ENCODE measurements around the gene HNRNPA3.
A peak's percentile ranks its signal among the peaks of the same experiment; 100 is the strongest.

Gene HNRNPA3

GRCh38 chr2:177247693-177248262 lies 35.2 kb downstream of the HNRNPA3 start:
- Mint-ChIP-seq H3K4me1 (peaks cover 44 to 79% of the 10 kb centered on the region in 2 donors), H3K27ac (no peak overlapping the region), H3K36me3 (peaks cover 18 to 39% of the 10 kb centered on the region in 2 donors), H3K9me3 (peaks cover 0 to 3% of the 10 kb centered on the region in 2 donors), H3K4me3 (no peak overlapping the region), H3K27me3 (no peaks in the 10 kb centered on the region)
- no peak for ATAC-seq (replicated peaks)
- no peak for DNase-seq

GRCh38 chr2:177249038-177249437 lies 36.4 kb downstream of the HNRNPA3 start:
- ATAC-seq (replicated peaks) (no peak), DNase-seq (no peak)
- H3K9me3 Mint-ChIP-seq: peaks cover 0 to 3% of the 10 kb centered on the region in 2 donors
- H3K27ac Mint-ChIP-seq: no peak overlapping the region
- peaks cover 23 to 42% of the 10 kb centered on the region in 2 donors for H3K36me3 Mint-ChIP-seq
- peaks cover 40 to 81% of the 10 kb centered on the region in 2 donors for H3K4me1 Mint-ChIP-seq
- H3K27me3 Mint-ChIP-seq: no peaks in the 10 kb centered on the region
- H3K4me3 Mint-ChIP-seq: no peak overlapping the region

GRCh38 chr2:177250461-177250860 lies 37.9 kb downstream of the HNRNPA3 start:
- Mint-ChIP-seq H3K36me3 (peaks cover 23 to 40% of the 10 kb centered on the region in 2 donors), H3K9me3 (peaks cover 0 to 3% of the 10 kb centered on the region in 2 donors), H3K27me3 (no peaks in the 10 kb centered on the region), H3K4me1 (peaks cover 37 to 81% of the 10 kb centered on the region in 2 donors), H3K27ac (no peak overlapping the region), H3K4me3 (no peak overlapping the region)
- no peak for DNase-seq
- no peak for ATAC-seq (replicated peaks)

- H3K27me3 Mint-ChIP-seq: no peaks in the 10 kb centered on the region
- peak overlapping the region; percentile 88 for H3K27ac Mint-ChIP-seq
- ATAC-seq (replicated peaks): no peak
- peaks cover 24 to 36% of the 10 kb centered on the region in 2 donors for H3K36me3 Mint-ChIP-seq
- H3K9me3 Mint-ChIP-seq: peaks cover 0 to 3% of the 10 kb centered on the region in 2 donors
- H3K4me3 Mint-ChIP-seq: peak overlapping the region; percentile 21 to 29
- no peak for DNase-seq
- H3K4me1 Mint-ChIP-seq: peaks cover 33 to 81% of the 10 kb centered on the region in 2 donors
These were observed 38.6 kb downstream of the HNRNPA3 start for GRCh38 chr2:177251165-177251542.

- Mint-ChIP-seq H3K27ac (no peak overlapping the region), H3K36me3 (peaks cover 26 to 47% of the 10 kb centered on the region in 2 donors)
- DNase-seq: no peak
These were observed 40.4 kb downstream of the HNRNPA3 start for GRCh38 chr2:177252808-177253531.

GRCh38 chr2:177253704-177254103 lies 41.1 kb downstream of the HNRNPA3 start:
- Mint-ChIP-seq H3K27me3 (no peaks in the 10 kb centered on the region), H3K36me3 (peaks cover 26 to 52% of the 10 kb centered on the region in 2 donors), H3K9me3 (peaks cover 0 to 7% of the 10 kb centered on the region in 2 donors), H3K4me3 (no peak overlapping the region), H3K27ac (no peak overlapping the region), H3K4me1 (peaks cover 35 to 88% of the 10 kb centered on the region in 2 donors)
- ATAC-seq (replicated peaks): no peak
- no peak for DNase-seq

More at GRCh38 chr2:177252808-177253531, 40.4 kb downstream of the HNRNPA3 start:
- no peak for ATAC-seq (replicated peaks)
- no peak overlapping the region for H3K4me3 Mint-ChIP-seq
- H3K9me3 Mint-ChIP-seq: peaks cover 0 to 3% of the 10 kb centered on the region in 2 donors
- H3K27me3 Mint-ChIP-seq: no peaks in the 10 kb centered on the region
- H3K4me1 Mint-ChIP-seq: peaks cover 35 to 85% of the 10 kb centered on the region in 2 donors

- Mint-ChIP-seq H3K27me3 (no peaks in the 10 kb centered on the region), H3K4me1 (peaks cover 34 to 94% of the 10 kb centered on the region in 2 donors), H3K27ac (peak overlapping the region; percentile 20), H3K4me3 (no peak overlapping the region), H3K9me3 (peaks cover 0 to 7% of the 10 kb centered on the region in 2 donors), H3K36me3 (peaks cover 28 to 52% of the 10 kb centered on the region in 2 donors)
- DNase-seq (no peak), ATAC-seq (replicated peaks) (no peak)
These were observed 42.0 kb downstream of the HNRNPA3 start for GRCh38 chr2:177254433-177255226.

GRCh38 chr2:177255227-177255601 lies 42.6 kb downstream of the HNRNPA3 start:
- ATAC-seq (replicated peaks) (no peak), DNase-seq (no peak)
- H3K27ac Mint-ChIP-seq: no peak overlapping the region
- H3K36me3 Mint-ChIP-seq: peaks cover 30 to 50% of the 10 kb centered on the region in 2 donors
- H3K4me1 Mint-ChIP-seq: peaks cover 33 to 95% of the 10 kb centered on the region in 2 donors
- peaks cover 0 to 7% of the 10 kb centered on the region in 2 donors for H3K9me3 Mint-ChIP-seq
- no peaks in the 10 kb centered on the region for H3K27me3 Mint-ChIP-seq
- H3K4me3 Mint-ChIP-seq: no peak overlapping the region

GRCh38 chr2:177256026-177256425 lies 43.4 kb downstream of the HNRNPA3 start:
- peaks cover 34 to 55% of the 10 kb centered on the region in 2 donors for H3K36me3 Mint-ChIP-seq
- peaks cover 0 to 7% of the 10 kb centered on the region in 2 donors for H3K9me3 Mint-ChIP-seq
- DNase-seq (no peak), ATAC-seq (replicated peaks) (no peak)
- peaks cover 32 to 96% of the 10 kb centered on the region in 2 donors for H3K4me1 Mint-ChIP-seq
- no peaks in the 10 kb centered on the region for H3K27me3 Mint-ChIP-seq
- H3K27ac Mint-ChIP-seq: peak overlapping the region; percentile 20
- no peak overlapping the region for H3K4me3 Mint-ChIP-seq

GRCh38 chr2:177256695-177257094 lies 44.1 kb downstream of the HNRNPA3 start:
- Mint-ChIP-seq H3K4me3 (no peak overlapping the region), H3K4me1 (peaks cover 31 to 96% of the 10 kb centered on the region in 2 donors), H3K27ac (peak overlapping the region; percentile 9), H3K27me3 (no peaks in the 10 kb centered on the region), H3K36me3 (peaks cover 31 to 49% of the 10 kb centered on the region in 2 donors), H3K9me3 (peaks cover 0 to 4% of the 10 kb centered on the region in 2 donors)
- ATAC-seq (replicated peaks) (no peak), DNase-seq (no peak)

- ATAC-seq (replicated peaks) (no peak), DNase-seq (no peak)
- no peak overlapping the region for H3K4me3 Mint-ChIP-seq
- no peaks in the 10 kb centered on the region for H3K27me3 Mint-ChIP-seq
- H3K36me3 Mint-ChIP-seq: peaks cover 30 to 51% of the 10 kb centered on the region in 2 donors
- H3K4me1 Mint-ChIP-seq: peaks cover 32 to 98% of the 10 kb centered on the region in 2 donors
- peak overlapping the region; percentile 9 for H3K27ac Mint-ChIP-seq
- H3K9me3 Mint-ChIP-seq: peaks cover 0 to 4% of the 10 kb centered on the region in 2 donors
These were observed 44.9 kb downstream of the HNRNPA3 start for GRCh38 chr2:177257471-177257870.

- Mint-ChIP-seq H3K27ac (no peak overlapping the region), H3K9me3 (peaks cover 0 to 4% of the 10 kb centered on the region in 2 donors), H3K4me3 (no peak overlapping the region), H3K27me3 (no peaks in the 10 kb centered on the region), H3K36me3 (peaks cover 26 to 48% of the 10 kb centered on the region in 2 donors), H3K4me1 (peaks cover 27 to 93% of the 10 kb centered on the region in 2 donors)
- ATAC-seq (replicated peaks) (no peak), DNase-seq (no peak)
These were observed 45.5 kb downstream of the HNRNPA3 start for GRCh38 chr2:177258059-177258458.

- Mint-ChIP-seq H3K36me3 (peaks cover 27 to 40% of the 10 kb centered on the region in 2 donors), H3K27ac (no peak overlapping the region), H3K9me3 (peaks cover 0 to 4% of the 10 kb centered on the region in 2 donors), H3K4me3 (peak overlapping the region; percentile 37 to 66), H3K27me3 (no peaks in the 10 kb centered on the region), H3K4me1 (peaks cover 20 to 70% of the 10 kb centered on the region in 2 donors)
- no peak for ATAC-seq (replicated peaks)
- no peak for DNase-seq
These were observed 47.8 kb downstream of the HNRNPA3 start for GRCh38 chr2:177260379-177260778.
